Fibroblast of skin of left quadriceps (primary cell): ENCODE data around the gene UNC5B.
A peak's percentile ranks its signal among the peaks of the same experiment; 100 is the strongest.

ENCODE experiments used
- DNase-seq, 2 experiments: peaks; one replicate each; pipeline ENCODE4 v3.0.0-alpha.2; 2013; ENCODE audit warnings: low read depth in 2 of 2

UNC5B gene

GRCh38 chr10:71319042-71319799 is 106.9 kb downstream of the UNC5B start, which contains the start of gene SLC29A3:
Gene SLC29A3, plus strand, starts transcription at chr10:71319259. Its CDS starts 51 bp downstream, at chr10:71319310.
- peak; percentile 52 to 60 for DNase-seq

- no peak for DNase-seq
These were observed 107.5 kb downstream of the UNC5B start for GRCh38 chr10:71319800-71320392.

GRCh38 chr10:71320592-71320991 is 108.2 kb downstream of the UNC5B start:
- DNase-seq, result no peak

GRCh38 chr10:71321386-71321785 is 109.0 kb downstream of the UNC5B start:
- no peak for DNase-seq

- no peak for DNase-seq
These were observed 111.0 kb downstream of the UNC5B start for GRCh38 chr10:71323407-71323806.

- DNase-seq, result no peak
These were observed 112.4 kb downstream of the UNC5B start for GRCh38 chr10:71324743-71325142.

GRCh38 chr10:71325267-71325666 is 112.9 kb downstream of the UNC5B start:
- no peak for DNase-seq

GRCh38 chr10:71326464-71326881 is 114.1 kb downstream of the UNC5B start:
- no peak for DNase-seq

GRCh38 chr10:71330789-71331404 is 118.5 kb downstream of the UNC5B start:
- no peak for DNase-seq

GRCh38 chr10:71331736-71332135 is 119.4 kb downstream of the UNC5B start:
- no peak for DNase-seq

GRCh38 chr10:71332466-71332865 is 120.1 kb downstream of the UNC5B start:
- DNase-seq, result no peak

- DNase-seq, result no peak
These were observed 120.9 kb downstream of the UNC5B start for GRCh38 chr10:71333129-71333887.

GRCh38 chr10:71334221-71334791 is 121.9 kb downstream of the UNC5B start:
- DNase-seq, result no peak

- DNase-seq, result no peak
These were observed 122.9 kb downstream of the UNC5B start for GRCh38 chr10:71335173-71335708.

GRCh38 chr10:71336632-71337031 is 124.3 kb downstream of the UNC5B start:
- DNase-seq, result no peak

GRCh38 chr10:71337219-71337701 is 124.9 kb downstream of the UNC5B start:
- no peak for DNase-seq

- no peak for DNase-seq
These were observed 126.5 kb downstream of the UNC5B start for GRCh38 chr10:71338728-71339495.

- DNase-seq, result no peak
These were observed 127.6 kb downstream of the UNC5B start for GRCh38 chr10:71339796-71340589.

- DNase-seq, result no peak
These were observed 130.4 kb downstream of the UNC5B start for GRCh38 chr10:71342573-71343391.
